ENCODE measurements around the gene PLCL1.

Gene PLCL1

GRCh38 chr2:198101688-198102087 is 297.3 kb downstream of the PLCL1 start:
- TF ChIP-seq, protein P1, sequence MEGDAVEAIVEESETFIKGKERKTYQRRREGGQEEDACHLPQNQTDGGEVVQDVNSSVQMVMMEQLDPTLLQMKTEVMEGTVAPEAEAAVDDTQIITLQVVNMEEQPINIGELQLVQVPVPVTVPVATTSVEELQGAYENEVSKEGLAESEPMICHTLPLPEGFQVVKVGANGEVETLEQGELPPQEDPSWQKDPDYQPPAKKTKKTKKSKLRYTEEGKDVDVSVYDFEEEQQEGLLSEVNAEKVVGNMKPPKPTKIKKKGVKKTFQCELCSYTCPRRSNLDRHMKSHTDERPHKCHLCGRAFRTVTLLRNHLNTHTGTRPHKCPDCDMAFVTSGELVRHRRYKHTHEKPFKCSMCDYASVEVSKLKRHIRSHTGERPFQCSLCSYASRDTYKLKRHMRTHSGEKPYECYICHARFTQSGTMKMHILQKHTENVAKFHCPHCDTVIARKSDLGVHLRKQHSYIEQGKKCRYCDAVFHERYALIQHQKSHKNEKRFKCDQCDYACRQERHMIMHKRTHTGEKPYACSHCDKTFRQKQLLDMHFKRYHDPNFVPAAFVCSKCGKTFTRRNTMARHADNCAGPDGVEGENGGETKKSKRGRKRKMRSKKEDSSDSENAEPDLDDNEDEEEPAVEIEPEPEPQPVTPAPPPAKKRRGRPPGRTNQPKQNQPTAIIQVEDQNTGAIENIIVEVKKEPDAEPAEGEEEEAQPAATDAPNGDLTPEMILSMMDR (IDR thresholded peaks at IDR 0.05; ENCODE audit: extremely low read depth, missing control alignments), result no peak

GRCh38 chr2:198102120-198102519 is 297.7 kb downstream of the PLCL1 start:
- TF ChIP-seq, protein P1 (IDR thresholded peaks at IDR 0.05; ENCODE audit: extremely low read depth, missing control alignments), result no peak

More at GRCh38 chr2:198101688-198102087, 297.3 kb downstream of the PLCL1 start:
- DNase-seq (ENCODE audit: low spot score), result no peak

GRCh38 chr2:198102856-198103255 is 298.5 kb downstream of the PLCL1 start:
- DNase-seq (ENCODE audit: low spot score), result no peak
- TF ChIP-seq, protein P1 (IDR thresholded peaks at IDR 0.05; ENCODE audit: extremely low read depth, missing control alignments), result no peak

More at GRCh38 chr2:198102120-198102519, 297.7 kb downstream of the PLCL1 start:
- no peak for DNase-seq (ENCODE audit: low spot score)

DNA sequence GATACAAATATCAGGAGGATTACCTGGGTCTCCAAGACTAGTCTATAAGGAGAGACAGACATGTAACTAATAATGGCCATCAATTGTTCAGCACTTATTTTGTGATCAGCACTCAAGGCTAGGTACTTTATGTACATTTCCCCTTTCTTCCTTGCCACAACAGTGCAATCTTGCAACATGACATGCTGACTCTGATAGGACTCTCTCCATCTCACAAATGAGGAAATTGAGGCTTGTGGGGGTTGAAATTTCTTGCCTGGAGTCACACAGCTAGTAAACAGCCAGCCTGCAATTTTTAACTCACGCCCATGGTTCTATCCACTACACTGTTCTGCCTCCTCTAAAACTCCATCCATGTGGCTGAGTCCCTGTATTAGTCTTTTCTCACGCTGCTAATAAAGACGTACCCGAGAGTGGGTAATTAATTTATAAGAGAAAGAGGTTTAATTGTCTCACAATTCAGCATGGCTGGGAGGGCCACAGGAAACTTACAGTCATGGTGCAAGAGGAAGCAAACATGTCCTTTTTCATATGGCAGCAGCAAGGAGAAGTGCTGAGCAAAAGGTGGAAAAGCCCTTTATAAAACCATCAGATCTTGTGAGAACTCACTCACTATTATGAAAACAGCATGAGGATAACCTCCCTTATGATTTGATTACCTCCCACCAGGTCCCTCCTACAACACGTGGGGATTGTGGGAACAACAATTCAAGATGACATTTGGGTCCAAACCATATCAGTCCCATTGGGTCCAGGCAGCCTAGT is 302.4 kb downstream of the PLCL1 start:
- DNase-seq (ENCODE audit: low spot score), result no peak
- TF ChIP-seq, protein P1 (IDR thresholded peaks at IDR 0.05; ENCODE audit: extremely low read depth, missing control alignments), result no peak

- no peak for DNase-seq (ENCODE audit: low spot score)
Observed at GRCh38 chr2:198113316-198113715, 308.9 kb downstream of the PLCL1 start.

DNA sequence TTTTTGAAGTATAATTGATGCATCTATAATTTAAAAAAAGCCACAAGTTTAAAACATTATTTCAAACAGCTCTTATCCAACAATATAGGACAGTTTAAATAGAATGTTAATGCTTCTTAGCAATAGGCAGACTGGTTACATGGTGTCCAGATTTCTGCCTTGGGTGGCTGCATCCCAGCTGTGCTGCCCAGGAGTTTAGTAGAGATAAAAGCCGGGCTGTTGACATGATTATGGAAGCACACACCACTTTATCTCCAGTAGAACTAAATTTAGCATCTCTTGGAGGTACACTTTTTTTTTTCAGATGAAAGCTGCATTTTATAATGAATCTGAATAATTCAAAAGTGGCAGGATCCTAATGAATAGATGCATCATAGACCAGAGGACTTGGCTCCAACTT is 309.7 kb downstream of the PLCL1 start:
- TF ChIP-seq, protein P1 (IDR thresholded peaks at IDR 0.05; ENCODE audit: extremely low read depth, missing control alignments), result no peak
- DNase-seq (ENCODE audit: low spot score), result no peak

More at GRCh38 chr2:198113316-198113715, 308.9 kb downstream of the PLCL1 start:
- TF ChIP-seq, protein P1 (IDR thresholded peaks at IDR 0.05; ENCODE audit: extremely low read depth, missing control alignments), result no peak

DNA sequence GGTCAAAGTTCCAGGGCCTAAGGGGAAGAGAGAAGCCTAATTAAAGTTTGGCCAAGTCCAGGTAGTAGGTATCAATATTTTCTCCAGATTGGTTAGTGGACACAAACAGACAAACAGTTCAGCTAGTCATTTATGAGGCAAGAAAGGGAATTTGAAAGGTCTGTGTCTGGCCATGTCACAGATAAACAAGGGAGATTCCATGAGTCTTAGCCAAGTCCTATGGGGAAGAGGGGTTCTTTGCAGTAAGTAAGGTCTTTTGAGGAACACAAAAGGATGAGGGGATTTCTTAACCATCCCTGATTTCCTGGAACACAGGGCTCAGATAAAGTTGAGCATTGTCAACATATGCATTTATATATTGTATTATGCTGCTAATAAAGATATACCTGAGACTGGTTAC is 310.8 kb downstream of the PLCL1 start:
- TF ChIP-seq, protein P1 (IDR thresholded peaks at IDR 0.05; ENCODE audit: extremely low read depth, missing control alignments), result no peak
- DNase-seq (ENCODE audit: low spot score), result no peak
